ENCODE measurements around the gene VRK3.

DNA sequence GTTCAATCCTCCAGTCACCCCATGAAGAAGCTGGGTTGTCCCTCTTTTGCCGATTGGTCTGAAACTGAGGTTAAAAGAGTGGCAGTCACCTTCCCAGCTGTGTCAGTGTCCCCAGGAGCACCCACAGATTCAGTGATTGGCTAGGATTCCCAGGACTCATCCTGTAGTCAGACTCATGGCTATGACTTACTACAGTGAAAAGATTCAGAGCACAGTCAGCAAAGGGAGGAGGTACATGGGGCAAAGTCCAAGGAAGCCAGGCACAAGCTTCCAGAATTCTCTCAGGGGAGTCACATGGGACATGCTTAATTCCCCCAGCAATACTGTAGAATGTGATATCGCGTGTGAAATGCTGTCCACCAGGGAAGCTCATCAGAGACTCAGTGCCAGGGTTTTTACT lies 14.8 kb upstream of the VRK3 start:
- TF ChIP-seq, protein P1, sequence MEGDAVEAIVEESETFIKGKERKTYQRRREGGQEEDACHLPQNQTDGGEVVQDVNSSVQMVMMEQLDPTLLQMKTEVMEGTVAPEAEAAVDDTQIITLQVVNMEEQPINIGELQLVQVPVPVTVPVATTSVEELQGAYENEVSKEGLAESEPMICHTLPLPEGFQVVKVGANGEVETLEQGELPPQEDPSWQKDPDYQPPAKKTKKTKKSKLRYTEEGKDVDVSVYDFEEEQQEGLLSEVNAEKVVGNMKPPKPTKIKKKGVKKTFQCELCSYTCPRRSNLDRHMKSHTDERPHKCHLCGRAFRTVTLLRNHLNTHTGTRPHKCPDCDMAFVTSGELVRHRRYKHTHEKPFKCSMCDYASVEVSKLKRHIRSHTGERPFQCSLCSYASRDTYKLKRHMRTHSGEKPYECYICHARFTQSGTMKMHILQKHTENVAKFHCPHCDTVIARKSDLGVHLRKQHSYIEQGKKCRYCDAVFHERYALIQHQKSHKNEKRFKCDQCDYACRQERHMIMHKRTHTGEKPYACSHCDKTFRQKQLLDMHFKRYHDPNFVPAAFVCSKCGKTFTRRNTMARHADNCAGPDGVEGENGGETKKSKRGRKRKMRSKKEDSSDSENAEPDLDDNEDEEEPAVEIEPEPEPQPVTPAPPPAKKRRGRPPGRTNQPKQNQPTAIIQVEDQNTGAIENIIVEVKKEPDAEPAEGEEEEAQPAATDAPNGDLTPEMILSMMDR (IDR thresholded peaks at IDR 0.05): no peak
- TF ChIP-seq EP300 (IDR thresholded peaks at IDR 0.05; ENCODE audit: low read depth): no peak
- TF ChIP-seq POLR2A (IDR thresholded peaks at IDR 0.05): no peak
- no peak for TF ChIP-seq POLR2AphosphoS5 (IDR thresholded peaks at IDR 0.05)

All from transverse colon (tissue), 4 donors.